Measurements from ENCODE around the gene GDF7.
A peak's percentile ranks its signal among the peaks of the same experiment; 100 is the strongest.

GDF7 gene

DNA sequence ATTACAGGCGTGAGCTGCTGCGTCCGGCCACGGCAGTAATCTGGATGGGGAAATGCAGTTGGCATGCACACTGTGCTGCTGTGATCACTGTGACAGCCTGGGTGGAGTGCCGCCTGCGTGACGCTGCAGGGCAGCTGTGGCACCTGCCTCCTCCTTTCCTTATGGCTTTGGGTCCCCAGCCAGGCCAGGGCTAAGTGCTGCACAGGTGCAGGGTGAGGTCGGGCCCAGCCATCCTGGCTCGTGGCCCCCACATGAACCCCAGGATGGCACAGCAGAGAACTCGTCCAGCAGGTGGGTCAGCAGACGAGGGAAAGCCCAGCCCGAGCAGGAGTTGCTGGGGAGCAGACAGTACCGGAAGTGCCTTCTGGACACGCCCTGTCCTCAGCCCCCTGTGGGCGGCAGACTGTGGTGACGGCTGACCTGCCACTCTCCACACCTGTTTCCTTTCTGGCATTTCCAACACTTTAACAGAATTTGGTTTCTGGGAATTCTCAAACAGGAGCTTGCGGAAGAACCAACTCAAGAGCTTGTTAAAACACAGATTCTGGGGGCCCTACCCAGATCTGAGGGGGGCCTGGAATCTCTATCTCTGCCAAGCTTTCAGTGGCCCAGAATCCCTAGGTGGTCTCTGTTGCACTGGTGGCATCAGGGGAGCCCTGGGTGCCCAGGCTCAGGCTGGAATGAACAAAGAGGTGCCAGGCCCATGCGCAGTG lies 33.0 kb upstream of the GDF7 start:
- TF ChIP-seq, protein P1, sequence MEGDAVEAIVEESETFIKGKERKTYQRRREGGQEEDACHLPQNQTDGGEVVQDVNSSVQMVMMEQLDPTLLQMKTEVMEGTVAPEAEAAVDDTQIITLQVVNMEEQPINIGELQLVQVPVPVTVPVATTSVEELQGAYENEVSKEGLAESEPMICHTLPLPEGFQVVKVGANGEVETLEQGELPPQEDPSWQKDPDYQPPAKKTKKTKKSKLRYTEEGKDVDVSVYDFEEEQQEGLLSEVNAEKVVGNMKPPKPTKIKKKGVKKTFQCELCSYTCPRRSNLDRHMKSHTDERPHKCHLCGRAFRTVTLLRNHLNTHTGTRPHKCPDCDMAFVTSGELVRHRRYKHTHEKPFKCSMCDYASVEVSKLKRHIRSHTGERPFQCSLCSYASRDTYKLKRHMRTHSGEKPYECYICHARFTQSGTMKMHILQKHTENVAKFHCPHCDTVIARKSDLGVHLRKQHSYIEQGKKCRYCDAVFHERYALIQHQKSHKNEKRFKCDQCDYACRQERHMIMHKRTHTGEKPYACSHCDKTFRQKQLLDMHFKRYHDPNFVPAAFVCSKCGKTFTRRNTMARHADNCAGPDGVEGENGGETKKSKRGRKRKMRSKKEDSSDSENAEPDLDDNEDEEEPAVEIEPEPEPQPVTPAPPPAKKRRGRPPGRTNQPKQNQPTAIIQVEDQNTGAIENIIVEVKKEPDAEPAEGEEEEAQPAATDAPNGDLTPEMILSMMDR (IDR thresholded peaks at IDR 0.05; ENCODE audit: insufficient read depth, low read depth, low read length, missing control alignments): no peak
- no peak for DNase-seq (ENCODE audit: low read depth)

DNA sequence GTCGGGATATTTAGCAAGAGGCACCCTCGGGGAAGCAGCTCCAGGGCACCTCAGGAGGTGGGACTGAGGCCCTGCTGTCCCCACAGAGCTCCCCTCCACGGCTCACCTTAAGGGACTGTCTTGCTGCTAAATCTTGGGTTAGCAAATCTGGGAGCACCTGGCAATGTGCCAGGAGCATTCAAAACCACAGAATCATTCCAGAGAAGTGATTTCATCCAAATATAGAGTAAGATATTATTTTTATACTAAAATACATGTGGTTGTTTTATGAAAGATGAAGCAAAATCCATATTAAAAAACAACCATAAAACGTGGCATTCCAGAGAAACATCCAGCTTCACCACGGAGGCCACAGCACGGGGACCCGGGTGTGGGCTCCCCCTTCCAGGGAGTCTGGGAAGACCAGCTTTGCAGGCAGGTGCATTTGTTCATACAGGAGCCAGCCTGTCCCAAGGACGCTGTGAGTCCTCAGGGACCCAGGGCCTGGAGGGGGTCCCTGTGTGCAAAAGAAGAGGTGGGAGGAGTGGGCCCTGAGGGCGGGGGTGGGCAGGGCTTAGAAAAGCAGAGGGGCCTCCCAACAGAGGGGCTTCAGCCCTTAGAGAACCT lies 32.3 kb upstream of the GDF7 start:
- H3K4me3 ChIP-seq (ENCODE audit: low read length): no peak overlapping the region
- peak; percentile 75 for DNase-seq (ENCODE audit: low read depth)
- TF ChIP-seq, protein P1 (IDR thresholded peaks at IDR 0.05; ENCODE audit: insufficient read depth, low read depth, low read length, missing control alignments): no peak

More for the DNA sequence above, 33.0 kb upstream of the GDF7 start:
- no peak overlapping the region for H3K4me3 ChIP-seq (ENCODE audit: low read length)

DNA sequence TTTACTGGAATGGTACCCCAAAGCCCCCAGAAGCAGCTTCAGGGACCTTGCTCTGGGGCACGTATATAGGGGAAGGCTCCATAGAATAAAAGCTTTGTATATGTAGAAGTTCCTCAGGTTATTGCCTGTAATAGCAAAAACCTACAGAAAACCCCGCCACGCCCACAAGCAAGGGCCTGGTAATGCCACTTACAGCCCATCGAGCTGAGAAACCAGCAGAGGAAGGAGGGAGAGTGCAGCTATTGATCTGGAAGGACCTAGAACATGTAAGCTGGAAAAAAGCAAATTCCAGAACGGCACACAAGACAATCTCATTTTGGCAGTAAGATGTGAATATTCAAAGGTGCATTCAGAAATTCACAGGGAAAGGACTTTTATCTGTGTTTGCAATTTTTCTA lies 31.8 kb upstream of the GDF7 start:
- no peak for DNase-seq (ENCODE audit: low read depth)
- TF ChIP-seq, protein P1 (IDR thresholded peaks at IDR 0.05; ENCODE audit: insufficient read depth, low read depth, low read length, missing control alignments): no peak
- no peak overlapping the region for H3K4me3 ChIP-seq (ENCODE audit: low read length)

DNA sequence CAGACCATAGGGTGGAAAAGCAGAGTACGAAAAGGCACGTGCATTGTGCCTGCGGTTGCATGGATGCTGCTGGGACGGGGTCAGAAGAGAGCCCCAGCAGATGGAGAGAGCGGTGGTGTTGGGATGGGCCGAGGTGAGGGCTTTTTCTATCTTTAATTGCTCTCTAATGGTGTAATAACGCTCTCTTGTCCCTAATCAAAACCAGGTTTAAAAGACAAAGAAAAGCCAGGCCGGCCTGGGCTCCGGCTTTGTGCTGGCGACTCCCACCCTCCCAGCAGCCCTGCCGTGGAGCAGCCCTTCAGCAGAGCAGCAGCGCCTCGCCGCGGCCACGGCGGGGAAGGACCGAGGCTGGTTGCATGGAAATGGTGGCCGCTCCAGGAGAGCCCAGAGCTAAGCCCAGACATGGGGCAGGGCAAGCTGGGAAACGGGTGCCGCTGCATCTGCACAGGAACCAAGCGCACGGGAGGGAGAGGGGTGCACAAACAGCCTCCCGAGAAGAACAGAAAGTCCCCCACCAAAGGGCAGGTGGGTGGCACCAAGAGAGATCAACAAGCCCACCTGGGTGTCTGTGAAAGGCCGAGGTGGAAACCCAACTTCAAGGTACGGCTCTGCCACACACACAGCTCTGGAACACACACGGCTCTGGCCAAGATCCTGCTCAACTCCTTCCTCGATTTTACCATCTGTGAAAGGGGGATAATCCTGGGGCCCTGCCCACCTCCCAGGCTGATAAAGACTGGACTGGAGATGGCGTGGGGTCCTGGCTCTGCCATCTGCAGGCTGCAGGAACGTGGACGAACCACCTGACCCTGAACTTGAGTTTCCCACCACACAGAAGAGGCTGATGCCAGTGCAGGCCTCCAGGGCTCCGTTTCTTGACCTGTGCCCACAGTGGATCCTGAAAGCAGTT lies 31.0 kb upstream of the GDF7 start:
- no peak overlapping the region for H3K4me3 ChIP-seq (ENCODE audit: low read length)
- peak; percentile 75 for DNase-seq (ENCODE audit: low read depth)
- TF ChIP-seq, protein P1 (IDR thresholded peaks at IDR 0.05; ENCODE audit: insufficient read depth, low read depth, low read length, missing control alignments): peak; percentile 85

DNA sequence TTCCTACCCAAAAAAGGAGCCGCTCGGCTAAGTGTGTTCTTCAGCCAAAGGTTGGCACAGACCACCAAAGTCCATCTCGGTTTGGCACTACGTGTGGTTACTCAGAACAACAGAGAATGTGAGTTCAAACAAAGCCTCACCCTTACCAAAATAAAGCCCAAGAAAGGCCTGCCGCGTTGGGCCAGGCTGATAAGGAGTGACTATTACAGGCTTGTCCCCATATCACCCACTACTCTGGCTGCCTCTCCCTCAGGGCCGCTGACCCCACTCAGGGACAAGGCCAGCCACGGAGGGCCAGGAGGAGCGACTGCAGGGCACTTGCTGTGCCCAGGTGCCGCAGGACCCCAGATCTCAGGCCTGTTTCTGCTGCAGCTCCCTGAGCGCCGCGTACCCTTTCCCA lies 29.8 kb upstream of the GDF7 start:
- no peak overlapping the region for H3K4me3 ChIP-seq (ENCODE audit: low read length)
- TF ChIP-seq, protein P1 (IDR thresholded peaks at IDR 0.05; ENCODE audit: insufficient read depth, low read depth, low read length, missing control alignments): no peak
- DNase-seq (ENCODE audit: low read depth): no peak

DNA sequence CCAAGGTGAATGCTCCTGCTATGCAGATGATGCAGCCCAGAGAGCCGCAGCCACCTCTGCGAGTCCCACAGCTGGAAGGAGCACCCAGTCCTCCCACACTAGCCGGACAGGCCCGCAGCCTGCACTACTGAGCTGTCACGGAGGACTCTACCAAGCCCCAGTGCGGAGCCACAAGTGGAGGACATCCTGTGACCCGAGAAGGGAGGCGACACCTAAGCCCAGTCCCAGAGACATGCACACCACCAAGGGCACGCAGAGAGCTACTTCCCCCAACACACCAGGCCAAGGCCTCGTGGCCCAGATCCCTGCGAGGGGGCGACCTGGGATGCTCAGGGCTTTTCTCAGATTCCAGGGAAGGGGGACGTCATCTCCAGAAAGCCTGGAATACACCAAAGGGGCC lies 28.9 kb upstream of the GDF7 start:
- H3K4me3 ChIP-seq (ENCODE audit: low read length): no peak overlapping the region
- no peak for DNase-seq (ENCODE audit: low read depth)
- TF ChIP-seq, protein P1 (IDR thresholded peaks at IDR 0.05; ENCODE audit: insufficient read depth, low read depth, low read length, missing control alignments): no peak
